Endothelial cell of hepatic sinusoid (primary cell): ENCODE data around the gene MAP3K7CL.

Experiments
- in situ Hi-C: cut with HindIII; loops from 2 replicates; pipeline ENCODE4 v1.10.0; 2017; ENCODE audit warnings: low sequenced_read_pairs

Gene MAP3K7CL, protein sequence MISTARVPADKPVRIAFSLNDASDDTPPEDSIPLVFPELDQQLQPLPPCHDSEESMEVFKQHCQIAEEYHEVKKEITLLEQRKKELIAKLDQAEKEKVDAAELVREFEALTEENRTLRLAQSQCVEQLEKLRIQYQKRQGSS

GRCh38 chr21:29130270-29130969, at the start of gene MAP3K7CL:
MAP3K7CL (plus strand) TSS chr21:29130644; CDS start chr21:29133345, 2,701 bp downstream.
- in situ Hi-C loops, result no loop called here

DNA sequence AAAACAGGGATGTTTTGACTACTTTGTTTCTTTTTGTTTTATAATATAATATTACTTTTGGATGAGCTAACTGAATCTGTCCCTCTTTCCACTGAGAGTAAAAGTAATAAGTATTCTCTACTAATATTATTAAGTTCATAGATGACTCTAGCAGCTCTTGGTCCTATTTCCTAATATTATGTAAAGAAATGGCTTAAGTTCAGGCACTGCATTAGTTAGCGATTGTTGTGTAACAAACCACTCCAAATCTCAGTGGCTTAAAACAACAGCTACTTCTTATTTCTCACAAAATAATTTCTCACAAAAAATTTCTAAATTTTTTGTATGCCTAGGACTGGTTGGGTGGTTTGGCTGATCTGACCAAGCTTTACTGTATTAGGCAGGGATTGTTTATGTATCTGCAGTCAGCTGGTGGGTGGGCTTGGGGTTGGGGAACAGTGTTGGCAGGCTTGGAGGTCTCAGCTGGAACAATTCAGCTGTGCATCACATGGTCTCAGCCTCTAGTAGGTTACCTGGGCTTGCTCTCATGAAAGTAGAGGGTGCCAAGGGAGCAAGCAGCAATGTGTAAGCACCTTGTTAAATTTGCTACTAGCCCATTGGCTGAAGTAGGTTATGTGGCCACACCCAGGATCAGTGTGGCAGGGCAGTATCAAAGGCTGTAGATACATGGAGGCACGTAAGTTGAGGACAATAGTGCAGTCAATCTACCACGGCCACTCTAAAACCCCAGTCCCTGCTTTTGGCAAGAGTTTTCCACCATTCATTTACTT, 48.2 kb upstream of the MAP3K7CL start:
- in situ Hi-C loops, result no loop called here

- in situ Hi-C loops, result no loop called here
Observed at GRCh38 chr21:29083306-29083705, 47.1 kb upstream of the MAP3K7CL start.

GRCh38 chr21:29084372-29084771, 46.1 kb upstream of the MAP3K7CL start:
- in situ Hi-C loops, result no loop called here

DNA sequence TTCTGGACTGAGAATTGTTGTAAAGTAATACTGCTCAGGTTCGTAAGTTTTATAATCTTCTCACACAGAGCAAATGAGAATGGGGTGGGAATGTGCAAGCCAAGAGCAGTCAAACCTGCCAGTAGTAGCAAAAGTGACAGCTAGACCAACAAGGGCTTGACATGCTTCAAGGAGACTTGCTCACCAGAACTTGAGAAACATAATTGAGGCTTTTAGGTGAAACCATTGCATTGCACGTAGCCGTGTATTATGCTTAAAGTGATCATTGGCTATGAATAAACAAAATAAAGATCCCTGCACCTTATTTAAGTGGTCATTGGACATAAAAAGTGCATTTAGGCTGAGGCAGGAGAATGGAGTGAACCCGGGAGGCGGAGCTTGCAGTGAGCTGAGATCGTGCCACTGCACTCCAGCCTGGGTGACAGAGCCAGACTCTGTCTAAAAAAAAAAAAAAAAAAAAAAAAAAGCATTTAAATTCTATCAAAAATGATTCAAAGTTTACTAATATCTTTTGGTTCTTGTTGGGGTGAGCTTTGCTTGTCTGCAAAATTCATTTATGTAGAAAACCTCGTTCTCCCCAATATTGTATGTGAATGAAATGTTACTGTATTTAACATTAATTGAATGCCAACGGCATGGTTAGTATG, 45.2 kb upstream of the MAP3K7CL start:
- in situ Hi-C loops, result no loop called here

DNA sequence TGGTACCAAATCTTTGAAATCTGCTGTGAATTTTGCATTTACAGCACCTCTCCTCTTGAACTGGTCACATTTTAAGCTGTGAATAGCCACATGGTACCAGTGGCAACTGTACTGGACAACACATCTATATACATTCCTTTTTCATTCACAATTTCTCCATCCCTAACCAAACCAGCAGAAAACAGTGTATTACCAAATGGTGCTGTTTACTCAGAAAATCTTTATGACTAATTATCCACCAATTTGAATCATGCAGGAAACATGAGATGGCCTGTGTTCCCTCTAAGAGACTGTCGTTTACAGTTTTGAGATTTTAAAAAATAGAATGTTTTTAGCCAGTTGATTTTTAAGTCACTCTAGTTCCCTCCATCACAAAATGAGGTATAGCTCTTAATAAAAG, 39.4 kb upstream of the MAP3K7CL start:
- in situ Hi-C loops, result no loop called here

DNA sequence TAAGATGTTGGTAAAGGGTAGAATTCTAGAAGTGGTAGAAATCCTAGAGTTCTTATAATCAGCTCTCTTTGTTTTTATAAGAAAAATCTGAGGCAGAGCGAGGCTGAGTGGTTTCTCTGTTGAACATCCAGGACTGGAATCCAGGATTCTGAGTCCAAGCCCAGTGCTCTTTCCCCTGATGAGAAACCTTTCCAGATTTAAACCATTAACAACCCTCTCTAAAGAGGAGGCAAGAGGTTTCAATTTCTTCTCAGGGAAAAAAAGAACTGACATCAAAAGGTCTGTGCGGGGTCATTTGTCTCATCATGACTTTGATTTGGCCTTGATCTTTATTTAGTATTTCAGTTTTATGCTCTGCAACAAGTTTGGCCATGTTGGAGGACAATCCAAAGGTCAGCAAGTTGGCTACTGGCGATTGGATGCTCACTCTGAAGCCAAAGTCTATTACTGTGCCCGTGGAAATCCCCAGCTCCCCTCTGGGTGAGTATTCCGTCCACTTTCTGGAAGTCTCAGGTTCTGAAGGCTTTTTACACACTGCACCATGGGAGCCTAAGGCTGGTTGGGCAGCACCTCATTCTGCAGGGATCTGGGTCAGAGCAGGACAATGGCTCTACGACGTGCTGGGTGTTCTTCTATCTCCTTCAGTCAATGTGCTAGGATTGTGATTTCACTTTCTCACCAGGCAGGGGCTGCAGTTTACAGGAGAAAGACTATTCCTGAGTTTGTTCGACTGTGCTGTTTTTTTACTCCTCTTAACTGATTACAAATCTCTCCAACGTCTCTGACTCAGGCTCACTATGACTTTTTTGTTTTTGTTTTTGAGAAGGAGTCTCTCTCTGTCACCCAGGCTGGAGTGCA, 38.1 kb upstream of the MAP3K7CL start:
- in situ Hi-C loops, result no loop called here

GRCh38 chr21:29096218-29097015, 34.0 kb upstream of the MAP3K7CL start:
- in situ Hi-C loops, result loop anchor here (5.0 kb wide), 1 partner anchor 91 kb away; no protein-coding TSS in a partner anchor

GRCh38 chr21:29098156-29098555, 32.3 kb upstream of the MAP3K7CL start:
- in situ Hi-C loops, result loop anchor here (5.0 kb wide), 1 partner anchor 89 kb away; no protein-coding TSS in a partner anchor

GRCh38 chr21:29102791-29103257, 27.6 kb upstream of the MAP3K7CL start:
- in situ Hi-C loops, result no loop called here

DNA sequence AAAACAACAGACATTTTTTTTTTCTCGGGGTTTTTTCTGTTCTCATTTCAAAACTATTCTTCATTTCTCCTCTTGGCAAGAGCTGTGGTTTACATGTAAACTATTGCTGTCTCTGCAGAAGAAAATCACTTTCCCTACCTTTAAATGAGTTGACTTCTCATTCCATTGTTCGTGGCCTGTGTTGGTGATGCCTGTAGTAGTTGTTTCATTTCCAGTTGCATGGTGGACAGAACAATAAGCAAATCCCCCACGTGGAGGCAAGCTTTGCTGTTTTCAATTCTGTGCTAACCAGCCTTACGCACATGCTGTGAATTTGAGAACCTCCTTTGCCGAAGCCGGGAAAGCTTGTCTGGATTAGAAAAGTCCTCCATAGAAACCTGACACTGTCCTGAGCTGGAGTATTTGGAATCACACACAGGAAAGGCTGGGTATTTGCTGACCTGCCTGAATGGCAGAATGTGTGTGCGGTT, 26.2 kb upstream of the MAP3K7CL start:
- in situ Hi-C loops, result no loop called here

DNA sequence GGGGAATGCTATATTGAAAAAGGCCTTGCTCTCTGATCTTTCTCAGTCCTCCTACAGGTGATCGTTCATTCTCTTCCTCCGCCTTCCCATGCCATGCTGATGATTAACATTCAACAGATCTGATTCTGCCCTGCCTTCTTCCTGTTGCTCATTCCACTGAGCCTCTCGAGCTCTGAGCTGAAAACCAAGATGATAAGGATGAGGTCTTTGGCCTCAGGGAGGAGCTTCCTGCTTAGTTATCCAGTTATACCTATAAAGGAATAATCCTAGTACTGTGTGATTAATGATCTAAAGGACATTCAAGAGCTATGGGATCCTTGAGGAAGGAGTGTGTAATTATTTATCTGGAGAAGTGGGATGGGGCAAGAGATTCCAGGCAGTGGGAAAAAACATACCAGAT, 25.2 kb upstream of the MAP3K7CL start:
- in situ Hi-C loops, result no loop called here

DNA sequence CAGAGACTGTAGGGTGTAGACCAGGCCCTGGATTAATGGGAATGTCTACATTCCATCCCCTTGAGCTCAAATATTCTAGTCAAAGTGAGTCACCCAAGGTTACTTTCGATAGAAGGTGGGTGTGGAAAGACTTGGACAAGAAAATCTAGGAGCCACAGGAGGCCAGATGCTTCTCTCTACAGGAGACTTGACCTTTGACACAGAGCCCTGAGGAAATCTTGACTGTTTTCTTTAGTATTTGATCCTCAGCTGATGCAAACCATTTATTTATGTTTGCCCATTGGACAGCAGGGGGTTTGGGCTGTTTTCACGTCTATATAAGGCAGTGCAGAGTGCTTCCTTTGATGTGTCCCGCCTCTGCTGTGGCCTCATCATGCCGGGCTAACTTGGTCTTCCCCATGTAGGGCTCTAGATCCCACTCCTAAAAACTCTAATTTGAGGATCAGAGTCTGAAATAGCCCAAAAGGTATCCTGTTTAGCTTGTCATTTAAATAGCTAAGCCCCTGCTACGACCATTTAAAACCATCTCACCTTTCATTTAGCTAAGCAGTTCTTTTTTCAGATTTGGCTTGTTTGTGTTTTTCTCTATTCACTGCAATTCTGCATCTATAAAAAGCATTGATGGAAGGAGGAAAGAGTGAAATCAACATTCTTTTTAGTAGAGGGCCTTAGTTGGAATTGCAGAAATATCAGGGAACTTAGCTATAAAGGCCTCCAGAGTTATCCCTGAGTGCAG, 15.5 kb upstream of the MAP3K7CL start:
- in situ Hi-C loops, result no loop called here

- in situ Hi-C loops, result no loop called here
Observed at GRCh38 chr21:29115899-29116298, 14.5 kb upstream of the MAP3K7CL start.

- in situ Hi-C loops, result no loop called here
Observed at GRCh38 chr21:29117372-29117955, 13.0 kb upstream of the MAP3K7CL start.

GRCh38 chr21:29121759-29122158, 8.7 kb upstream of the MAP3K7CL start:
- in situ Hi-C loops, result no loop called here

DNA sequence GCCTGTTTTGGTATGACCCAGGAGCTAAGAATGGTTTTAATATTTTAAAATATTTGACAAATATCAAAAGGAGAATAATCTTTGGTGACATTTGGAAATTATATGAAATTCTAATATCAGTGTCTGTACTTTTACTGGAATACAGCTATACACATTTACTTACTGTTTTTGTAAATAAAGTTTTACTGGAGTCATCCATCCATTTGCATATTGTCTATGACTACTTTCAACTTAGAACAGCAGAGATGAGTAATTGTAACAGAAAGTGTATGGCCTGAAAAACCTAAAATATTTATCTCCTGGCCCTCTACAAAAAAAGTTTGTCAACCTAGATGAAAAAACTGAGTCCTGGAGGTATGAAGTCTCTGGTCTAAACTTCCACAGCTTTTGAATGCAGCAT, 5.8 kb upstream of the MAP3K7CL start:
- in situ Hi-C loops, result no loop called here

DNA sequence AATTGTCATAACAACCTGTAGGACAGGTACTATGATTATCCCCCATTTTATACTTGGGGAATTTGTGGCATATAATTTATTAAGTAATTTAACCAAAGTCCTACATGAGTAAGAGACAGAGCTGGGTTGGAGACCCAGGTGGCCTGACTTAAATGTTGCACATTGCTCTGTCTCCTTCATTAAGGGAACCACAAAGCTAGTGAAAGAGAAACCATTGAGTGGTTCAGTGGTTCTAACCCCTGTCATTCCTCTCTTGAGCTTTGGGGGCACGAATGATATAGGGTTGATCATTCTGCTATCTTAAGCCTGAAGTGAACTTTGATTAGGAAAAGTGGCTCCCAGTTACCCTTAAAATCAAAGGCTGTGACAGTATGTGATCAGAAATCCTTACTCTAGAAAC, 5.3 kb upstream of the MAP3K7CL start:
- in situ Hi-C loops, result no loop called here
